ENCODE results near the gene CLEC14A. TPM values are rescaled to one million over a fixed set of nuclear protein-coding genes. Genes with fewer than 3 reads are reported as not detected.

CLEC14A gene
- total RNA-seq, 5 donors from 2014 or later (not counting 1 experiment from before 2014, with no cell fraction given), result not detected

GRCh38 chr14:38204719-38205115 is 51.2 kb downstream of the CLEC14A start:
- CTCF ChIA-PET, result interaction anchor here in 1 of 2 donors (0.7 kb wide), 1 partner anchor 115 kb away, joined by 3 read pairs; no protein-coding TSS in a partner anchor
- peaks cover 0 to 4% (median 3%) of the 10 kb centered on the region in 3 donors for H3K9me3 Mint-ChIP-seq

More at GRCh38 chr14:38204719-38205115, 51.2 kb downstream of the CLEC14A start:
- H3K4me3 ChIP-seq (ENCODE audit: control insufficient read depth in 1 of 2, extremely low read depth in 1 of 2, low read length in 1 of 2), result no peak overlapping the region
- peaks cover 4 to 30% of the 10 kb centered on the region in 2 experiments for H3K27me3 ChIP-seq (replicated peaks in 1 of 2; ENCODE audit: control insufficient read depth in 2 of 2, extremely low read depth in 1 of 2, insufficient read depth in 2 of 2, low read length in 1 of 2)
- no peaks in the 10 kb centered on the region for H3K9me3 ChIP-seq
- Mint-ChIP-seq H3K4me1 (peaks cover 15 to 19% (median 19%) of the 10 kb centered on the region in 3 donors), H3K36me3 (no peaks in the 10 kb centered on the region), H3K27me3 (peaks cover 28 to 34% of the 10 kb centered on the region in 2 donors), H3K4me3 (no peak overlapping the region), H3K27ac (no peak overlapping the region)
- no peak for ATAC-seq (replicated peaks in 1 of 4)
- no peak for DNase-seq
- H3K27ac ChIP-seq (ENCODE audit: low read length), result no peak overlapping the region
- POLR2A ChIA-PET, result interaction anchor here in 1 of 2 donors (1.2 kb wide), 1 partner anchor 18 kb away, joined by 3 read pairs; no protein-coding TSS in a partner anchor
- peaks cover 0 to 6% of the 10 kb centered on the region in 2 experiments for H3K4me1 ChIP-seq (ENCODE audit: control insufficient read depth in 1 of 2, extremely low read depth in 1 of 2, insufficient read depth in 2 of 2, low read length in 2 of 2)
- H3K36me3 ChIP-seq (ENCODE audit: control insufficient read depth in 2 of 2, extremely low read depth in 1 of 2, insufficient read depth in 1 of 2, low read length in 1 of 2), result no peaks in the 10 kb centered on the region

Other genes with a start within 250 kb of the CLEC14A start
- gene SSTR1, start 48.2 kb downstream of the CLEC14A start, total RNA-seq, result not detected